ENCODE results near the gene NPTX1.

The NPTX1 gene

DNA sequence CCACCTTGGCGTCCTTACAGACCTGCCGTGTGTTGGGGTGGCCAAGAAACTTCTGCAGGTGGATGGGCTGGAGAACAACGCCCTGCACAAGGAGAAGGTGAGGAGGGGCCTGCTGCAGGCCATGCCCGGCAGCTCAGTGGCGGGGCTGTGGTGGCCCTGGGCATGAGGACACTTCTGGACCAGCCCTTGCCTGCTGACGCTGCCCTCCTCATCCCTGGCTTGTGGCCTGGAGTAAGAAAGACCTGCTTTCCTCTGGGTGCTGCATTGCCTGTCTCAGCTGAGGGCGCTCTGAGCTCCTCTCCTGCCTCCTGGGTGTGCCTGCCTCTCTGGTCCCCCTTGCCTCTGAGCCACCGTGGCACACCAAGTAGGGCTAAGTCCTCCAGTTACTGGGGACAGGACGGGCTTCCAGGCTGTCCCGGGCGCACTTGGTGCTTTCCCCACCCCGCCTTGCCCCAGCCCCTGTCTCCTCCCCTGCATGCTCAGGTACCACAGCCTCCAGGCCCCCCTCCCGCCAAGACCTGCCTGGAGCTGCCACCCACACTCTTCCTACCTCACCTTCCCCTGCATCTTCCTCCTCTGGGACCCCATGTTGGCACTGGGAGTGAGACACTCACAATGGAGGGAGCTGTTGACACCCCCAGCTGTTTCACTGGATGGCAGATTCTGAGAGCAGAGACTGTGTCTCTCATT lies 52.7 kb downstream of the NPTX1 start:
- no peak overlapping the region for H3K4me3 ChIP-seq (ENCODE audit: low read depth, low read length)
- TF ChIP-seq, protein P1, sequence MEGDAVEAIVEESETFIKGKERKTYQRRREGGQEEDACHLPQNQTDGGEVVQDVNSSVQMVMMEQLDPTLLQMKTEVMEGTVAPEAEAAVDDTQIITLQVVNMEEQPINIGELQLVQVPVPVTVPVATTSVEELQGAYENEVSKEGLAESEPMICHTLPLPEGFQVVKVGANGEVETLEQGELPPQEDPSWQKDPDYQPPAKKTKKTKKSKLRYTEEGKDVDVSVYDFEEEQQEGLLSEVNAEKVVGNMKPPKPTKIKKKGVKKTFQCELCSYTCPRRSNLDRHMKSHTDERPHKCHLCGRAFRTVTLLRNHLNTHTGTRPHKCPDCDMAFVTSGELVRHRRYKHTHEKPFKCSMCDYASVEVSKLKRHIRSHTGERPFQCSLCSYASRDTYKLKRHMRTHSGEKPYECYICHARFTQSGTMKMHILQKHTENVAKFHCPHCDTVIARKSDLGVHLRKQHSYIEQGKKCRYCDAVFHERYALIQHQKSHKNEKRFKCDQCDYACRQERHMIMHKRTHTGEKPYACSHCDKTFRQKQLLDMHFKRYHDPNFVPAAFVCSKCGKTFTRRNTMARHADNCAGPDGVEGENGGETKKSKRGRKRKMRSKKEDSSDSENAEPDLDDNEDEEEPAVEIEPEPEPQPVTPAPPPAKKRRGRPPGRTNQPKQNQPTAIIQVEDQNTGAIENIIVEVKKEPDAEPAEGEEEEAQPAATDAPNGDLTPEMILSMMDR (IDR thresholded peaks at IDR 0.05; ENCODE audit: low read depth, low read length, missing control alignments) = no peak
- in situ Hi-C loops (cut with HindIII; ENCODE audit: low sequenced_read_pairs) = no loop called here
- no peak for DNase-seq (ENCODE audit: low read depth)

DNA sequence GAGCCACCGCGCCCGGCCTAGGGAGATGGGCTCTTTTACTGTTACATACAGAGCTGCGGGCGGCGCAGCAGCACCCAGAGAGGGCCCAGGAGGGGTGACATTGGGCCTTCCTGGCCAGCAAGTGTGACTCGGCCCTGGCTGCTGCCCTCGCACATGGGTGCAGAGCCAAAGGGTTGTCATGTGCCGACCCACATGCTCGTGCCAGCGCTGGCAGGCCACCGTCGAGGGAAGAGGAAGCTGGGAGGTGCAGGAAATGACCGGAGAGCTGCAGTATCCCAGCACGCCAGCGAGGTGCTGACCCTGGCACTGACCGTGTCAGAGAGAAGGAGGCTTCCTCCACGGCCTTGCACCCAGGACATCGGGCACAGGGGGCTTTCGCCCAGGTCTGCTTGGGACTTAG lies 53.4 kb downstream of the NPTX1 start:
- TF ChIP-seq, protein P1 (IDR thresholded peaks at IDR 0.05; ENCODE audit: low read depth, low read length, missing control alignments) = no peak
- H3K4me3 ChIP-seq (ENCODE audit: low read depth, low read length) = no peak overlapping the region
- no peak for DNase-seq (ENCODE audit: low read depth)
- in situ Hi-C loops (cut with HindIII; ENCODE audit: low sequenced_read_pairs) = no loop called here

DNA sequence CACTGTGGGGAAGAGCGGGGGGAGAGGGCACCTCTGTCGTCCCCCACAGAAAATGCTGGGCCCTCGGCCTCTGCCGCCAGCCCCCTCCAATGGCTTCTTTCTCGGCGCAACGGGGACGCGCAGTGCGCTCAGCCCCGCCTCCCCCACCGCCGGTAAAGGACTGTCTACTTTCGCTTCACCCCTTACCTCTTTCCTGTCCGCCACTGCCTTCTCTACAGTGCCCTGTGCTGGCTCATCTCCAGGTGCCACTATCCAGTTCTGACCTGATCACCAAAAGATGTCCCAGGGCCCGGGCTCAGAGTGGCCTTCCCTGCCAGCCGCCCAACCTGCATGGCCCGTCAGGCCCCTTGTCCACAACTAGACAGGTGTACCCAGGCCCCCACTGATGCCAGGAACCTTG lies 54.1 kb downstream of the NPTX1 start:
- no peak for DNase-seq (ENCODE audit: low read depth)
- TF ChIP-seq, protein P1 (IDR thresholded peaks at IDR 0.05; ENCODE audit: low read depth, low read length, missing control alignments) = no peak
- in situ Hi-C loops (cut with HindIII; ENCODE audit: low sequenced_read_pairs) = no loop called here
- H3K4me3 ChIP-seq (ENCODE audit: low read depth, low read length) = no peak overlapping the region

DNA sequence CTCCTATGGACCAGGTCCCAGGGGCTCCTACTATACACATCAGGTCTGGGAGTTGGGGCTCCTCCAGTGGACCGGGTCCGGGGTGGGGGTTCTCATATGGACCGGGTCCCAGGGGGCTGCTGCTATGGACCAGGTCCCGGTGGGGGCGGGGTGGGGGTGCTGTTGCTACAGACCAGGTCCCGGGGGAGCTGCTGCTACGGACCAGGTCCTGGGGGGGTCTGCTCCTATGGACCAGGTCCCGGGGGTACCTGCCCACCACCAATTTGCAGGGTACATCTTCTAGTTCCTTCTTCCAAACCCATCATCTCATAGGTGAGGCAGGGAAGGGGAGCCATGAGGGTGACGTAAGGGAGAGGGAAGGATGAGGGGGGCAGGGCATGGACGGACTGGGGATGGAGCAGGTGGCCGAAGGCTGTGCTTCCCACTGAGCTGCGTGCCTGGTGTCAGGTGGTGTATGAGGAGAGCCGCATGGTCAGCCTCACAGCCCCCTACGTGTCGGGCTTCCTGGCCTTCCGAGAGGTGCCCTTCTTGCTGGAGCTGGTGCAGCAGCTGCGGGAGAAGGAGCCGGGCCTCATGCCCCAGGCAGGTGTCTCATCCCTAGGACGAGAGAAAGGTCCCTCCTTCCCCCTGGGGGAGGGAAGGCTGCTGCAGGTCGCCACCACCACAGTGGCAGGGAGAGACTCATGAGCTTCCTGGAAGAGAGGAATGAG lies 54.9 kb downstream of the NPTX1 start:
- no peak for DNase-seq (ENCODE audit: low read depth)
- in situ Hi-C loops (cut with HindIII; ENCODE audit: low sequenced_read_pairs) = no loop called here
- TF ChIP-seq, protein P1 (IDR thresholded peaks at IDR 0.05; ENCODE audit: low read depth, low read length, missing control alignments) = no peak
- H3K4me3 ChIP-seq (ENCODE audit: low read depth, low read length) = no peak overlapping the region

DNA sequence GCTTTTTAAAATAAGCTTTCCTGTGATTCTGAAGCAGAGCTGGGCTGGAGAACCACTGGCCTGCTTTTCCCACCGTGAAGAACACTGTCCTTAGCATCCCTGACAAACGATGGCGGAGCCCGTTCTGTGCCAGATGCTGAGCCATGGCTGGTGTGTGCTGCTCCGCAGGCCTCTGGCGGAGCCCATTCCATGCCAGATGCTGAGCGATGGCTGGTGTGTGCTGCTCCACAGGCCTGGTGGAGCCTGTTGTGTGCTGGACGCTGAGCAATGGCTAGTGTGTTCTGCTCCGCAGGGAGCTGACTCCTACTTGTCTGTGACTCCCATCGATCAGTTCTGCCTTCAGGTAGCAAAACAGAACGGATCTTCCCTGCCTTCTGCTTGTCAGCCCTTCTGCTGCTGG lies 57.2 kb downstream of the NPTX1 start:
- DNase-seq (ENCODE audit: low read depth) = no peak
- in situ Hi-C loops (cut with HindIII; ENCODE audit: low sequenced_read_pairs) = no loop called here
- TF ChIP-seq, protein P1 (IDR thresholded peaks at IDR 0.05; ENCODE audit: low read depth, low read length, missing control alignments) = no peak
- H3K4me3 ChIP-seq (ENCODE audit: low read depth, low read length) = no peak overlapping the region

DNA sequence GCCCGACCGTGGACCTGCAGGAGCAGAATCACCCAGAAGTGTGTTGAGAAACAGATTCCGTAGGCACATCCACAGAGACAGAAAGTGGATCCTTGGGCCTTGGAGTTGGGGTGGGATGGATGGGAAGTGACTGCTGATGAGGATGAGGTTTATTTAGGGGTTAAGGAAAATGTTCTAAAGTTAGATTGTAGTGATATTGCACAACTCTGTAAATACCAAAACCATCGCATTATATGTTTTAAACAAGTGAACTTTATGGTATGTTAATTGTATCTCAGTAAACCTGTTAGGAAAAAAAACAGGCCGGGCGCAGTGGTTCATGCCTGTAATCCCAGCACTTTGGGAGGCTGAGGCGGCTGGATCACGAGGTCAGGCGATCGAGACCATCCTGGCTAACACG lies 57.8 kb downstream of the NPTX1 start:
- no peak overlapping the region for H3K4me3 ChIP-seq (ENCODE audit: low read depth, low read length)
- no peak for DNase-seq (ENCODE audit: low read depth)
- TF ChIP-seq, protein P1 (IDR thresholded peaks at IDR 0.05; ENCODE audit: low read depth, low read length, missing control alignments) = no peak
- in situ Hi-C loops (cut with HindIII; ENCODE audit: low sequenced_read_pairs) = no loop called here

All from astrocyte of the cerebellum (primary cell).